Upper lobe of right lung (tissue), 1 donor: ENCODE results near the gene SLC16A10. TPM values are rescaled to one million over a fixed set of nuclear protein-coding genes. Genes with fewer than 3 reads are reported as not detected.

ENCODE experiments used
- ATAC-seq: fragments of 200-7000 bp; cut with Tn5 transposase; one replicate; pipeline ENCODE4 v1.9.1; 2020; ENCODE audit warnings: mild to moderate bottlenecking, moderate library complexity
- DNase-seq: peaks from one replicate; pipeline ENCODE4 v3.0.0-alpha.2; 2020
- H3K27ac ChIP-seq: fragments of 200-600 bp; one replicate; pipeline ENCODE4 v1.8.0; 2022
- H3K27me3 ChIP-seq: fragments of 200-600 bp; one replicate; pipeline ENCODE4 v1.8.0; 2022; ENCODE audit warnings: mild to moderate bottlenecking
- H3K36me3 ChIP-seq: fragments of 200-600 bp; one replicate; pipeline ENCODE4 v1.8.0; 2022
- H3K4me1 ChIP-seq: fragments of 200-600 bp; one replicate; pipeline ENCODE4 v1.8.0; 2022
- H3K4me3 ChIP-seq: fragments of 200-600 bp; one replicate; pipeline ENCODE4 v1.8.0; 2022; ENCODE audit warnings: mild to moderate bottlenecking
- H3K9me3 ChIP-seq: fragments of 200-600 bp; one replicate; pipeline ENCODE4 v1.8.0; 2022
- CTCF ChIP-seq: fragments of 200-600 bp; IDR thresholded peaks from one replicate; pipeline ENCODE4 v1.8.0; 2022; ENCODE audit warnings: antibody characterized with exemption
- intact Hi-C: fragments of 100-400 bp; cut with DNase I; formaldehyde crosslinking; loops from one replicate; pipeline ENCODE4 v1.11.0; 2022
- total RNA-seq: library from RNA; stranded (reverse); fragmentation: NEBNext Ultra II Directional; extraction: Animal tissue kit (Norgen Biotek cat#: 25700); gene quantifications from one replicate; pipeline ENCODE4 v1.2.1, GENCODE V29; 2021
- donor health status: DM: no; HTN: yes; CAD: no; lungs with severe emphysema.

SLC16A10 gene
- total RNA-seq, 1 donor from 2014 or later, result 12.3 TPM

- intact Hi-C loops, result no loop called here
- Histone ChIP-seq H3K4me3 (no peak overlapping the region), H3K27me3 (no peaks in the 10 kb centered on the region), H3K9me3 (no peaks in the 10 kb centered on the region), H3K4me1 (peaks cover 18% of the 10 kb centered on the region), H3K27ac (no peak overlapping the region), H3K36me3 (no peaks in the 10 kb centered on the region)
- ATAC-seq (no peak), DNase-seq (no peak)
- TF ChIP-seq CTCF, result no peak
Measured at GRCh38 chr6:111114482-111114881, 27.2 kb downstream of the SLC16A10 start.

GRCh38 chr6:111118826-111119225 lies 31.5 kb downstream of the SLC16A10 start:
- no peaks in the 10 kb centered on the region for H3K9me3 ChIP-seq
- no peaks in the 10 kb centered on the region for H3K36me3 ChIP-seq
- peaks cover 9% of the 10 kb centered on the region for H3K4me1 ChIP-seq
- H3K27ac ChIP-seq, result no peak overlapping the region
- no peak for ATAC-seq
- no peak overlapping the region for H3K4me3 ChIP-seq
- intact Hi-C loops, result no loop called here
- DNase-seq, result no peak
- H3K27me3 ChIP-seq, result no peaks in the 10 kb centered on the region
- no peak for TF ChIP-seq CTCF

GRCh38 chr6:111119571-111120329 lies 32.4 kb downstream of the SLC16A10 start:
- TF ChIP-seq CTCF, result no peak
- intact Hi-C loops, result no loop called here
- Histone ChIP-seq H3K4me1 (no peaks in the 10 kb centered on the region), H3K27me3 (no peaks in the 10 kb centered on the region), H3K9me3 (no peaks in the 10 kb centered on the region), H3K36me3 (no peaks in the 10 kb centered on the region), H3K4me3 (no peak overlapping the region), H3K27ac (no peak overlapping the region)
- DNase-seq (no peak), ATAC-seq (peak; percentile 40)

DNA sequence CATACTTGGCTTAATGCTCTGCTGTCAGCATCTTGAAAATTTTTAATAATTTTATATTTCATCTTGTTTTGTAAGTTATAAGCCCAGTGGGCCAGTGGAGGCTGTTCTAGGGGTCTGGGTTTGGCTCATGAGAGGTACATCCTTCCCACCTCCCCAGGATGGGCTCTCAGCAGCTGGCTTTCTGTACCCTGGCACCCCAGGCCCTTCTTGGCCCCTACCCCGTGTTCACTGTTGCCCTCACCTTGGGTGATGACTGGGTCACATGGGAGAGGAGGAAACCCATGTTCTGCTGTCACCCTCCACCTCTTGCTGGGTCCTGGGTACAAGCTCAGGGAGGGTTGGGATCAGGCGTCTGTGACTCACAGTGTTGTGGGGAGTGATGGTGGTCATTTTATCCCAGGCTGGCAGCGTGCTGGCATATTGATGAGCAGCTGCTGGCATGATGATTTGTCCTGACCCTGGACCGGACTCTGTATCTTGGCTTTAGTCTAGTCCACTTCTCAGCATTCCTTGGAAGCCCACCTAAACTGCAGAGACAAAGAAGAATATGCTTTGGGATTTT lies 34.6 kb downstream of the SLC16A10 start:
- DNase-seq (no peak), ATAC-seq (peak; percentile 20)
- H3K4me1 ChIP-seq, result no peaks in the 10 kb centered on the region
- TF ChIP-seq CTCF, result no peak
- intact Hi-C loops, result no loop called here
- no peak overlapping the region for H3K27ac ChIP-seq
- H3K9me3 ChIP-seq, result no peaks in the 10 kb centered on the region
- no peak overlapping the region for H3K4me3 ChIP-seq
- H3K36me3 ChIP-seq, result no peaks in the 10 kb centered on the region
- H3K27me3 ChIP-seq, result no peaks in the 10 kb centered on the region

DNA sequence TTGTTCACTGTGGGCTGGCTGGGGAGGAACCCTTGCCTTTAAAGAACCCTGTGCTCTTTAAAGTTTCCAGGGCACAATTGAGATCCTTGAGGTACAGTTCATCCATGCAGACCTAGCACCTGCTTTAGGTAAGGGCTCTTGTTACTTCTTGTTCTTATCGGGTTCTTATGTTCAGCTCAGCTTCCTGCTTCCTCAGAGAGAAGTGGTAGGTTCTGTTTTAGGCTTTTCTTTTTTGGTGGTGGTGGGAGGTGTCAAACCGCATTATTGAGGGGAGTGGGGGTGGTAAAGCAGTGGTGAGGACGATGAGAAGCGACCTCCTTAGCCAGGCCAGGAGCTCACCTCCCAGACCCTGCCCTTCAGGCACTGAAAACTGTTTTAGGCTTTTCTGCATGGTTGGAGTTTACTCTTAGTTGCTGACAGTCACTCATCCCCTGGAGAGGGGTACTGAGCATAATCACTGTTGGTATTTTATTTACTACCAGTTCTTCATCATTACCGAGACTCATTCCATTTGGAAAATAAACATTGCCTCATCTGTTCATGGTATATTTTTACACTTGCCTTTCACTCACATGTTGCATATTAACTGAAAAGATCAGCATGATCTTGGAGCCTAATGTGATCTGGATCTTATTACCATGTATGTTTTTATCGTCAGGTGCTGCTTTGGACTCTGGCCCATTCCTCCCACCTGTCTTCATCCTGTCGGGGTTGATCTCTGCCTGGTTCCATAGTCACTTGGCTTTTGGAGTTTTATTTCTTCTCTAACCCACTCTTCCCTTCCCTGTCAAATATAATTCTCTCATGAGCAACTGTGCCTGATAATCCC lies 35.4 kb downstream of the SLC16A10 start:
- no peak for TF ChIP-seq CTCF
- DNase-seq, result no peak
- Histone ChIP-seq H3K27me3 (no peaks in the 10 kb centered on the region), H3K4me1 (no peaks in the 10 kb centered on the region), H3K27ac (no peak overlapping the region), H3K9me3 (no peaks in the 10 kb centered on the region), H3K4me3 (no peak overlapping the region), H3K36me3 (no peaks in the 10 kb centered on the region)
- intact Hi-C loops, result no loop called here
- ATAC-seq, result peak; percentile 82
